ENCODE measurements around the gene RMI1.

Gene RMI1

GRCh38 chr9:84024041-84024575 lies 43.5 kb downstream of the RMI1 start:
- no peak for DNase-seq

DNA sequence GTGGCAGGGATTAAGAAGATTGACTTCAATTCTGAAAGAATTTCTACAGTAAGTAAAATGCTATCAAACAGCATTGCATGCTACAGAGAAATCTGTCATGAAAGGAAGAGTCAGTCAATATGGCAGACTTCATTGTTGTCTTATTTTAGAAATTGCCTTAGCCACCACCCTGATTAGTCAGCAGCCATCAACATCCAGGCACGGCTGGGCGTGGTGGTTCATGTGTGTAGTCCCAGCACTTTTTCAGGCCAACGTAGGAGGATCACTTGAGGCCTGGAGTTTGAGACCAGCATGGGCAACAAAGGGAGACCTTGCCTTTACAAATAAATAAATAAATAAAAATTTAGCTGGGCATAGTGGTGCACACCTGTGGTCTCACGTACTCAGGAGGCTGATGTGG lies 46.6 kb downstream of the RMI1 start:
- no peak for DNase-seq

GRCh38 chr9:84031534-84031933 lies 50.9 kb downstream of the RMI1 start:
- no peak for DNase-seq

DNA sequence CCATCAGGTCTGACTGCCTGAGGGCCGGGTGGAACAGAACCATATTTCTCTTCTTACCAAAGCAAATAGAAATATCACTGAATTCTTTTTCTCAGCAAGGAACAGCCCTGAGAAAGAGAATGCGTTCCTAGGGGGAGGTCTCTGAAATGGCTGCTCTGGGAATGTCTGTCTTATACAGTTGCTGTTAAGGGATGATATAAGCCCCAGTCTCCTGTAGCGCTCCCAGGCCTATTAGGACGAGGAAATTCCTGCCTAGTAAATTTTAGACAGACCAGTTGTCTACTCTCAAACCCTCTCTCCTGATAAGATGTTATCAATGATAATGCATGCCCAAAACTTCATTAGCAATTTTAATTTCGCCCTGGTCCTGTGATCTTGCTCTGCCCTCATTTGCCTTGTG lies 61.3 kb downstream of the RMI1 start:
- DNase-seq, result peak; percentile 6

GRCh38 chr9:84045481-84046097 lies 65.0 kb downstream of the RMI1 start:
- no peak for DNase-seq
